ENCODE data around the gene TWIST2. TPM values are rescaled to one million over a fixed set of nuclear protein-coding genes. Genes with fewer than 3 reads are reported as not detected.

TWIST2 gene
- polyA plus RNA-seq, 2 donors = 1.8 to 5.2 TPM

DNA sequence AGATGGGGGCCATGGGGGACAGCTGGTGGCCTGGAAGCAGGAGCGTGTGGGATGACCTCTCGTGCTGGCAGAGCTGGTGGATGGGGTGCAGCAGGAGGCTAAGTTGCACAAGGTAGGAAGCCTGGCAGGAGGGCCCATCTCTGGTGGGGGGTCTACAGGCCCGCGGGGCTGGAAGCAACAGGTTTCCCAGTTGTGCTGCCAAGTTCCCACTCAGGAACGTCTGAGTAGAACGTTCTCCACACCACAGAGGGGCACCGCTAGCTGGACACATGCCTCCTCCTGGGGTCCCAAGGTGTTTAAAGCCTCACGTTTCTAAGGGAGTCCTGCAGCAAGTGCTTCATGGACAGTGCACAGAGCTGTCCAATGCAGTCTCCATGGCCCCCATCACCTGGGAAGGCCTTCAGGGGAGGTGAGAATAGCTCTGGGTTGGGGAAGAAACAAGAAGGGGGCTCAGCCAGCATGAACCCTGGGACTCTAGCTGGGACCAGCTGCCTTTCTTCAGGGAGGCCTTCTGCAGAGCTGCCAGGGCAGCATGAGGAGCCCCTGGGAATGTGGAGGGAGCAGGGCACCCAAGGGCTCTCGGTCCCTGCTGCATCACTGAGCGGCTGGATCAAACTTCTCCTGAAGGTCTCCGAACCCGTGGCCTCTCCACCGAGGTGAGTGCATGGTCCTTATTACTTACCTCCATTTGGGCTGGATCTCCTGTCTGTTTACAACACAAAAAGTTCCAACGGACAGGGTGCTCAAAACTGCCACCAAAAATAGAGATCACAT lies 80.0 kb downstream of the TWIST2 start:
- Histone ChIP-seq H3K27me3 (ENCODE audit: control insufficient read depth in 1 of 2, insufficient read depth in 2 of 2, low read length in 2 of 2) (no peaks in the 10 kb centered on the region), H3K9me3 (ENCODE audit: control insufficient read depth in 2 of 2, insufficient read depth in 1 of 2, low read depth in 1 of 2, low read length in 1 of 2) (no peaks in the 10 kb centered on the region), H3K36me3 (ENCODE audit: control insufficient read depth in 2 of 2, insufficient read depth in 2 of 2, low read length in 1 of 2) (no peaks in the 10 kb centered on the region), H3K27ac (ENCODE audit: low read depth in 2 of 2, low read length in 1 of 2) (no peak overlapping the region), H3K4me3 (ENCODE audit: low read depth in 1 of 2, low read length in 2 of 2) (no peak overlapping the region), H3K4me1 (ENCODE audit: control insufficient read depth in 2 of 2, insufficient read depth in 2 of 2, low read length in 1 of 2) (peaks cover 0 to 3% of the 10 kb centered on the region in 2 donors)
- WGBS, 2 donors = 83 to 91% methylated on average over 14 of the region's 14 CpGs

DNA sequence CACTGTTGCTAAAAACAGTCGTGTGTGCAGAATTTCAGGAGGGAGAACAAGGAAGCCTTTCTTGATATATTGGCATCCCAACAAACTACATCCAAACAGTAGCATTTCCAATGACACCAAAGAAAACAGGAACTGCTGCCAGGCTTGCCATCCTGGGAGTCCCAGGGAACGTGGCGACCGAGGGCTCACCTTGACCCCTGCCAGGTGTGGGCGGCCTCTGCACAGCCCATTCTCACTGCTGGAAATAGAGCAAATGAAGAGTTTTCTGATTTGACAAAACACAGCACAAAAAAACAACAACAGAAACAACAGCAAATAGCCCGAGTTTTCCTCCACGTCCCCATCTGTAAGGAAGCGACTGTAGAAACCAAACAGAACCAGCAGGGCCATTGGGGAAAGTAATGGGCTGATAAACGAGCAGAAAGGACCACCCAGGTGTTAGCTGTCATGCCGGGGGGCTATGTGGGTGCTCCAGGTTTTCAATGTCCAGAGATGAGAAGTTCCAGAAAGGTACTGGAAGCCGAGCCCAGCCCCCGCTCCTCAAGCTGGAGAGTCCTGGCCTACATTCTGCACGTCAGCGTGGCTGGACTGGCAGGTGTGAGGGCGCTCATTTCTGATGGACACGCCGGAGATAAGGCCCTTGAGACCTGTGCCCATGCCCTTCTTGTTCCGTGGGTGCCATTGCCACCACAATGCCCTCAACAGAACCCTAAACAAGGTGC lies 80.8 kb downstream of the TWIST2 start:
- Histone ChIP-seq H3K4me1 (ENCODE audit: control insufficient read depth in 2 of 2, insufficient read depth in 2 of 2, low read length in 1 of 2) (peaks cover 0 to 3% of the 10 kb centered on the region in 2 donors), H3K9me3 (ENCODE audit: control insufficient read depth in 2 of 2, insufficient read depth in 1 of 2, low read depth in 1 of 2, low read length in 1 of 2) (no peaks in the 10 kb centered on the region), H3K27me3 (ENCODE audit: control insufficient read depth in 1 of 2, insufficient read depth in 2 of 2, low read length in 2 of 2) (no peaks in the 10 kb centered on the region), H3K27ac (ENCODE audit: low read depth in 2 of 2, low read length in 1 of 2) (peak overlapping the region in 1 of 2 donors; percentile 23), H3K4me3 (ENCODE audit: low read depth in 1 of 2, low read length in 2 of 2) (no peak overlapping the region), H3K36me3 (ENCODE audit: control insufficient read depth in 2 of 2, insufficient read depth in 2 of 2, low read length in 1 of 2) (no peaks in the 10 kb centered on the region)
- 82 to 85% methylated on average over 18 of the region's 18 CpGs for WGBS, 2 donors

DNA sequence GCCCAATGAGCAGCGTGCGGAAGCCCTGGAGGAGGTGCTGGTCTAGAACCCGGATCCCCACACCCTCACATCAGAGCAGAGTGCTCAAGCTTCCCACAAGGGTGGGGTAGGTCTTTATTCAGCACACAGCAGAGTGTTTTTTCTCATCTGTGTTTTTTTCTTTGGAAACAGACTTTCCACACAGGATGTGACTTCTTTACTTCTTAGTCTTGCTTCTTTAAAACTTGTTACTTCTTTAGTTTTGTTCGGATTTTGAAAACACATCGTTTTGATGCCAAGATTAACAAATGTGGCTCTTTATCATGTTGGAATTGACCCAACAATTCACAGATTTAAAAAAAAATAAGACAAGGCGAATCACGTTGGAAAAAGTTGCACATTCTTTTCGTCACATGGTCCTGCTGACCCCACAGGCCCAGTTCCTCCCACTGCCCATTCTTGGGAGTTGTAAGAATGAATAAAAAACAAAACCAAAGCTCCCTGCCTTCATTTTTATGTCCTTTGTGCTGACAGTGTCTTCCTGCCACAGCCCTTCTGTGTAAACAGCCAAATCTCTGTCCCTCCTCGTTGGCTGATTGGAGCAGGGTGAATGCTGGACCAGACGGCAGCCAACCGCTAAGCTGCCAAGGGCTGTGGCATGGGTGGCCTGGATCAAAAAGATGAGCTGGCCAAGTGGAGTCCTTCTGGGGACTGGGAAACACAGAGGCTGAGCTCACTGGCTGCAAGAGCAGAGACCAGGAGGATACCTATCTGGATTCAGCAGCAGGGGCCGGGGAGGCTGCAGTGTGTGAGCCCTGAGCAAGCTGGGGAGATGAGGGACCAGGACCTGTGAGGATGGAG lies 81.6 kb downstream of the TWIST2 start:
- Histone ChIP-seq H3K36me3 (ENCODE audit: control insufficient read depth in 2 of 2, insufficient read depth in 2 of 2, low read length in 1 of 2) (no peaks in the 10 kb centered on the region), H3K4me1 (ENCODE audit: control insufficient read depth in 2 of 2, insufficient read depth in 2 of 2, low read length in 1 of 2) (peaks cover 0 to 3% of the 10 kb centered on the region in 2 donors), H3K9me3 (ENCODE audit: control insufficient read depth in 2 of 2, insufficient read depth in 1 of 2, low read depth in 1 of 2, low read length in 1 of 2) (no peaks in the 10 kb centered on the region), H3K27me3 (ENCODE audit: control insufficient read depth in 1 of 2, insufficient read depth in 2 of 2, low read length in 2 of 2) (no peaks in the 10 kb centered on the region), H3K27ac (ENCODE audit: low read depth in 2 of 2, low read length in 1 of 2) (peak overlapping the region in 1 of 2 donors; percentile 23), H3K4me3 (ENCODE audit: low read depth in 1 of 2, low read length in 2 of 2) (no peak overlapping the region)
- WGBS, 2 donors = 45 to 48% methylated on average over 12 of the region's 12 CpGs

DNA sequence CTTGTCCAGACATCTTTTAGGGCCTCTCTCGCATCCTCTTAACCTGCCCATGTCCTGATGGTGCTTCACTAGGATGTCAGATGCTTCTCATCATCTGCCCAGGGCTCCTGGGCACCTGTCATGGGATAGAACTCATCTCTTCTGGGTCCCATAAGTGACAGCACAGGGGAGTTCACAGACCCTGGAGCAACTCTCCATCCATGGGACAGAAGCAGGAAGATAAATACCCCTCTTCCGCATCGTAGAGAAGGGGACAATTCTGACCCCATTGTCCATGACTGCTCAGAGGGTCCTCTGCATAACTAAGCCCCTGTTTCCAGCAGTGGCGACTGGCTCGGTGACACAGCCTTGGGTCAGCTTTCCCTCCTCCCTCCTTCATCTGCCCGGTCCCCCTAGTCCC lies 82.3 kb downstream of the TWIST2 start:
- Histone ChIP-seq H3K27ac (ENCODE audit: low read depth in 2 of 2, low read length in 1 of 2) (no peak overlapping the region), H3K4me1 (ENCODE audit: control insufficient read depth in 2 of 2, insufficient read depth in 2 of 2, low read length in 1 of 2) (peaks cover 0 to 3% of the 10 kb centered on the region in 2 donors), H3K36me3 (ENCODE audit: control insufficient read depth in 2 of 2, insufficient read depth in 2 of 2, low read length in 1 of 2) (no peaks in the 10 kb centered on the region), H3K4me3 (ENCODE audit: low read depth in 1 of 2, low read length in 2 of 2) (no peak overlapping the region), H3K27me3 (ENCODE audit: control insufficient read depth in 1 of 2, insufficient read depth in 2 of 2, low read length in 2 of 2) (no peaks in the 10 kb centered on the region), H3K9me3 (ENCODE audit: control insufficient read depth in 2 of 2, insufficient read depth in 1 of 2, low read depth in 1 of 2, low read length in 1 of 2) (no peaks in the 10 kb centered on the region)
- WGBS, 2 donors = 84 to 88% methylated on average over 6 of the region's 6 CpGs

DNA sequence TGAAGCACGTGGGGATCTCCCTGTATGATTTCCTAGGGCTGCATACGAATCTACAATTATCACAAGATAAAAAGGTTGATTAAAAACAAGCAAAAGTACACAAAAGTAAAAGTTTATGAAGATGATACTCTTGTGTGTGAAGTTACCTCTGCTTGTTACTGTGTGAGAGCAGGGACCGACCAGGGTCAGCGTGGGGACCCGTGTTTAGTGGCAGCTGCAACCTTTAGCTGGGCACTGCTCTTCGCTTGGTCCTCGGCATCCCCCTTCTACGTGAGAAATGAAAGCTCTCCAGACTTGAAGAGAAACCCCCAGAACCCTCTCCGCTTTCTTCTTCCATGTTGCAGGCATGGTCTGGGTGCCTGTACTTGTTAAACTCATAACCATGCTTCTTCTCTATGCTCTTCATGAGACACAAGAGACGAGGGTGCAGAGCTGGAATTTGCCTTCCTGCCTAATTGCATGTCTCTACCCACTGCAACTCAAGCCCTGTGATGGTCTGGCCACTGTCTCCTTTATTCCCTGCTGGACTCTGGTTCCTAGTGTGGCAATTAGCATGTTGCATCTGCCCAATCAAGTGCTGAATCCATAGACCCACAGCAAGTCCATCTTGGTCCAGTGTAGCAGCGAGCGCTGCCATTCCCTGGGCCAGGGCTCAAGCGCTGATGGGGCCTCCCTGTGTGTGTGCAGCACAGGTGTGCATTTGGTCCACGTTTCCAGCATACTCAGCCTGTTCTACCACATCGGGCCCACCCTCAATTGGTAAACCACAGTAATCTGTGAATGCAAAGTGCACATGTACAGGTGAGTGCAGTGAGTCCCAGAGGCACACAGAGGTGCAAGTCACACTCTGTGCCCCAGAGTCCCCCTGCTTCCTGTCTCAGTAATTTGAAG lies 88.5 kb downstream of the TWIST2 start:
- Histone ChIP-seq H3K27ac (ENCODE audit: low read depth in 2 of 2, low read length in 1 of 2) (no peak overlapping the region), H3K27me3 (ENCODE audit: control insufficient read depth in 1 of 2, insufficient read depth in 2 of 2, low read length in 2 of 2) (no peaks in the 10 kb centered on the region), H3K36me3 (ENCODE audit: control insufficient read depth in 2 of 2, insufficient read depth in 2 of 2, low read length in 1 of 2) (no peaks in the 10 kb centered on the region), H3K4me3 (ENCODE audit: low read depth in 1 of 2, low read length in 2 of 2) (no peak overlapping the region), H3K9me3 (ENCODE audit: control insufficient read depth in 2 of 2, insufficient read depth in 1 of 2, low read depth in 1 of 2, low read length in 1 of 2) (no peaks in the 10 kb centered on the region), H3K4me1 (ENCODE audit: control insufficient read depth in 2 of 2, insufficient read depth in 2 of 2, low read length in 1 of 2) (no peaks in the 10 kb centered on the region)
- WGBS, 2 donors = 83 to 87% methylated on average over 15 of the region's 15 CpGs

DNA sequence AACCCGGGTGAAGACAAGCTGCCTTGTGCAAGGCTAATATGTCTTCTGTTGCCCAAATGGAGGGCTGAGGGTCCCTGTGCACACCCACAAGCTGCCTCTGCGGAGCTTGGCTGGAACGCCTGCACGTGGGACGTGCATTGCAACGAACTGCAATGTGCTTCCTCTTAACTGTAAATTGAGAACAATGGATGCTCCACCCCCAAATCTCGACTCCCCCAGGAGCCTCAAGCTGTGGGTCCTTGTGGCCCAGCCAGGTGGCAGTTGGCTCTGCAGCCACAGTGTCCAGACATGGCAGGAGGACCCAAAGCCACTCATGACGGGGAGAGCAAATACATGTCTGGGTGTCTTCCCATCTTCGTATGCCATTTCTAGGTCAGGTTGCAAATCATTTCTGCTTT lies 90.1 kb downstream of the TWIST2 start:
- no peaks in the 10 kb centered on the region for H3K27me3 ChIP-seq (ENCODE audit: control insufficient read depth in 1 of 2, insufficient read depth in 2 of 2, low read length in 2 of 2)
- H3K27ac ChIP-seq (ENCODE audit: low read depth in 2 of 2, low read length in 1 of 2) = peak overlapping the region in 1 of 2 donors; percentile 51
- H3K36me3 ChIP-seq (ENCODE audit: control insufficient read depth in 2 of 2, insufficient read depth in 2 of 2, low read length in 1 of 2) = no peaks in the 10 kb centered on the region
- H3K4me3 ChIP-seq (ENCODE audit: low read depth in 1 of 2, low read length in 2 of 2) = no peak overlapping the region
- WGBS, 2 donors = 64 to 67% methylated on average over 9 of the region's 9 CpGs
- no peaks in the 10 kb centered on the region for H3K4me1 ChIP-seq (ENCODE audit: control insufficient read depth in 2 of 2, insufficient read depth in 2 of 2, low read length in 1 of 2)
- H3K9me3 ChIP-seq (ENCODE audit: control insufficient read depth in 2 of 2, insufficient read depth in 1 of 2, low read depth in 1 of 2, low read length in 1 of 2) = no peaks in the 10 kb centered on the region

DNA sequence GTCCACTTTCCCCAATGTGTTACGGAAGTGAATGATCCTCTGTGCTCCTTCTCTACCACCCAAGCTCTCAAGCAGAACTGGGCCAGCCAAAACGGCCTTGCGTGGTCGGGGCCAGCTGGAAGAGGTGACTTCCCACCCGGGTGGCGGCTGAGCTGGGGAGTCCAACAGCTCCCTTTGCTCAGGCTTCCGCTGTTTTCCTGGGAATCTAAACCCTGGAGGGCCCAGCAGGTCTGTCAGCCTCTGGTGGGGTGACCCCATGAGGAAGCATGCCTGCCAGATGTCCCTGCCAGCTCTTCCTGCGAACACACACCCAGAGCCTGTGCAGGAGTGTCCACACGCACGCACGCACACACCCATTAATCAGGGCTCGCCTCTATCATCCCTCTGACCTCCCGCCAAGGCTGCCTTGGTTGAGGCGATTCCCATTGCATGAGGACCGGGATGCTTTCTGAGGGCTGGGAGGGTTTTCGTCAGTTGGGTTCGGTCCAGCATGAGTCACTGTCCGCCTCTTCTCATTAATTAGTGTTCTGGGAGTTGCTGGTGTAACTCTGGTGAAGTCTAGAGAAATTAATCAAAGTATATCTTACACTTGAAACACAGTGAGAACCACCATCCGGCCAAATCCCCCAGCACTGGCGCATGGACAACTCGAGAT lies 90.6 kb downstream of the TWIST2 start:
- Histone ChIP-seq H3K27ac (ENCODE audit: low read depth in 2 of 2, low read length in 1 of 2) (peak overlapping the region in 1 of 2 donors; percentile 51), H3K4me3 (ENCODE audit: low read depth in 1 of 2, low read length in 2 of 2) (no peak overlapping the region)
- WGBS, 2 donors = 42 to 50% methylated on average over 21 of the region's 21 CpGs

DNA sequence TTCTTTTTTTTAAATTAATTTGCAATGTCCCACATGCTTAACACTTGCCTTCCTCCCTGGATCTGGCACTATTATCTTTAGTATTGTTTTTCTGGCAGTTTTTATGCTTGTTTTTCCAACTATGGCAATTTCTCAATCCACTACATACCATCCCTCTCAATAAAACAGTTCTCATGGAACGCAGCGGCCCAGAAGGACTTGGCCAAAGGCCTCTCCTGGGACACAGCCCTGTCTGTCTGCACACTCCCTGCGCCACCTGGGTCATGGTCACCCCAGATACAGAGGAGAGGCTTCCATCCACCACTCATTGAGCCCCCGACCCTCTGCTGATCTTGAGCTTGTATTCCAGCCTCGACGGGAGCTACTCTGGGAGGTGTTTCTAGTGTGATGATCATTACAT lies 91.2 kb downstream of the TWIST2 start:
- Histone ChIP-seq H3K4me1 (ENCODE audit: control insufficient read depth in 2 of 2, insufficient read depth in 2 of 2, low read length in 1 of 2) (no peaks in the 10 kb centered on the region), H3K36me3 (ENCODE audit: control insufficient read depth in 2 of 2, insufficient read depth in 2 of 2, low read length in 1 of 2) (no peaks in the 10 kb centered on the region), H3K4me3 (ENCODE audit: low read depth in 1 of 2, low read length in 2 of 2) (no peak overlapping the region), H3K9me3 (ENCODE audit: control insufficient read depth in 2 of 2, insufficient read depth in 1 of 2, low read depth in 1 of 2, low read length in 1 of 2) (no peaks in the 10 kb centered on the region), H3K27me3 (ENCODE audit: control insufficient read depth in 1 of 2, insufficient read depth in 2 of 2, low read length in 2 of 2) (no peaks in the 10 kb centered on the region), H3K27ac (ENCODE audit: low read depth in 2 of 2, low read length in 1 of 2) (peak overlapping the region; percentile 27 to 52)
- 71 to 76% methylated on average over 6 of the region's 6 CpGs for WGBS, 2 donors

More for the DNA sequence above, 90.6 kb downstream of the TWIST2 start:
- Histone ChIP-seq H3K36me3 (ENCODE audit: control insufficient read depth in 2 of 2, insufficient read depth in 2 of 2, low read length in 1 of 2) (no peaks in the 10 kb centered on the region), H3K27me3 (ENCODE audit: control insufficient read depth in 1 of 2, insufficient read depth in 2 of 2, low read length in 2 of 2) (no peaks in the 10 kb centered on the region), H3K4me1 (ENCODE audit: control insufficient read depth in 2 of 2, insufficient read depth in 2 of 2, low read length in 1 of 2) (no peaks in the 10 kb centered on the region), H3K9me3 (ENCODE audit: control insufficient read depth in 2 of 2, insufficient read depth in 1 of 2, low read depth in 1 of 2, low read length in 1 of 2) (no peaks in the 10 kb centered on the region)

Data from esophagus (tissue), 2 donors.